SH-SY5Y (cell line): ENCODE data around the gene ZNF277.

Experiments
- GATA2 ChIP-seq: IDR thresholded peaks from 2 replicates; pipeline ENCODE4 v1.6.1; 2011; ENCODE audit warnings: mild to moderate bottlenecking, low read depth, low read length
- GATA3 ChIP-seq: IDR thresholded peaks from 2 replicates; pipeline ENCODE4 v1.6.1; 2011; ENCODE audit warnings: low read depth, mild to moderate bottlenecking, low read length, moderate library complexity

DNA sequence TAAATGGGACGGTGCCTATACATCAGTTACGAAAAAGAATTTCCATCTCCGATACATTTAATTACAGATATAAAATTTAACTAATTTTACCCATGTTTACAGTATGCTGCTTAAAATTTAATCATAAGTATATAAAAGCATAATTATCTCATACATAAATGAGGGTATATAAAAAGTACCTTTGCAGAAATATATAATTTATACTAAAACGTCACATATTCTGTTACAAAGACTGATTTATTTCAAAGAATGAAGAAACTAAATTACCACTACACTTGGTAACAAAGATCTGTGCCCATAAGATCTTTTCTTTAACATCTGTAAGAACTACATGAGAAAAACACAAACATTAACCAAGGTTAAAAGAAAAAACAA is 3.1 kb upstream of the ZNF277 start:
- TF ChIP-seq GATA2 (no peak), GATA3 (no peak)
